HCT116 (cell line): Measurements from ENCODE around the gene SERPINF2. TPM values are rescaled to one million over a fixed set of nuclear protein-coding genes. Genes with fewer than 3 reads are reported as not detected.

ENCODE experiments used
- ATAC-seq: fragments of 200-7000 bp; cut with Tn5 transposase; 2 replicates; pipeline ENCODE4 v1.9.1; 2020; ENCODE audit warnings: mild to moderate bottlenecking, moderate library complexity
- BruUV-seq: library from RNA; stranded (reverse); fragments of 400-500 nt; replicated peaks from 2 replicates; lab custom pipeline; 2021; lab: Mats Ljungman, UMichigan
- CTCF ChIA-PET: fragments of 300-600 bp; sonication (Branson Sonifier 250); formaldehyde crosslinking; loops from one replicate; lab custom pipeline; 2021; ENCODE audit warnings: antibody characterized with exemption; lab: Charles Lee
- POLR2A ChIA-PET: fragments of 300-600, 350-600 bp; sonication (Branson Sonifier 250); formaldehyde crosslinking; loops from one replicate; lab custom pipeline; 2021; ENCODE audit warnings: antibody characterized with exemption; lab: Charles Lee
- RAD21 ChIA-PET, 2 experiments: fragments of 300-600 bp; sonication (Branson Sonifier 250); formaldehyde crosslinking; loops; one replicate each; lab custom pipeline; 2023; ENCODE audit warnings: low total read pairs in 2 of 2; ENCODE audit not compliant: uncharacterized antibody in 2 of 2, unreplicated experiment in 2 of 2, low non-redundant PET in 1 of 2; lab: Charles Lee
- DNase-seq: peaks from one replicate; pipeline ENCODE4 v3.0.0-alpha.2; 2010; ENCODE audit warnings: low read depth, low spot score
- H2AFZ ChIP-seq: fragments of 200-600 bp; shearing (Covaris generic), sonication (generic); 2 replicates; pipeline ENCODE4 v1.6.1; 2017; ENCODE audit warnings: low read depth, mixed run types, mixed read lengths, antibody characterized with exemption, low read length; ENCODE audit not compliant: poor library complexity, severe bottlenecking
- H3K27ac ChIP-seq: 2 replicates; pipeline ENCODE4 v1.5.1; 2012; ENCODE audit warnings: low read depth, low read length
- H3K27me3 ChIP-seq: fragments of 200-600 bp; sonication (generic); 2 replicates; pipeline ENCODE4 v1.6.1; 2016; ENCODE audit warnings: mixed run types, low read length, mixed read lengths; ENCODE audit not compliant: insufficient read depth
- H3K36me3 ChIP-seq, 2 experiments: fragments of 200-500 bp in 1 of 2; fragments of 200-600 bp in 1 of 2; sonication (Bioruptor generic) in 1 of 2; sonication (generic) in 1 of 2; 2 replicates each; pipeline versions ENCODE4 v1.5.1 to v1.6.1; 2014 to 2016; ENCODE audit warnings: low read length in 2 of 2, inconsistent platforms in 1 of 2, mixed read lengths in 1 of 2, mixed run types in 1 of 2; ENCODE audit not compliant: insufficient read depth in 2 of 2, control insufficient read depth in 1 of 2
- H3K4me1 ChIP-seq, 2 experiments: fragments of 200-600 bp in 1 of 2; sonication (generic) in 1 of 2; 2 replicates each; pipeline versions ENCODE4 v1.5.1 to v1.6.1; 2012 to 2017; ENCODE audit warnings: low read length in 2 of 2, inconsistent platforms in 1 of 2, mild to moderate bottlenecking in 1 of 2, mixed read lengths in 1 of 2, mixed run types in 1 of 2, moderate library complexity in 1 of 2; ENCODE audit not compliant: insufficient read depth in 2 of 2, control insufficient read depth in 1 of 2
- H3K4me2 ChIP-seq: fragments of 200-600 bp; sonication (generic); 2 replicates; pipeline ENCODE4 v1.6.1; 2017; ENCODE audit warnings: mixed run types, low read length, mixed read lengths
- H3K4me3 ChIP-seq, 2 experiments: fragments of 200-600 bp in 1 of 2; sonication (generic) in 1 of 2; replicated peaks in 1 of 2; 2 replicates each; pipeline ENCODE4 v1.5.1; 2011 to 2016; ENCODE audit warnings: low read length in 2 of 2, control low read depth in 1 of 2, low read depth in 1 of 2, mild to moderate bottlenecking in 1 of 2, mixed read lengths in 1 of 2, mixed run types in 1 of 2
- H3K79me2 ChIP-seq: fragments of 200-600 bp; sonication (generic); 2 replicates; pipeline ENCODE4 v1.6.1; 2017; ENCODE audit warnings: mild to moderate bottlenecking, mixed run types, low read length, moderate library complexity, mixed read lengths; ENCODE audit not compliant: insufficient read depth
- H3K9ac ChIP-seq: fragments of 200-600 bp; sonication (generic); 2 replicates; pipeline ENCODE4 v1.6.1; 2016; ENCODE audit warnings: low read length, mixed read lengths
- H3K9me2 ChIP-seq: fragments of 200-600 bp; sonication (generic), shearing (Covaris generic); 2 replicates; pipeline ENCODE4 v1.6.1; 2017; ENCODE audit warnings: mixed run types, mild to moderate bottlenecking, moderate library complexity; ENCODE audit not compliant: insufficient read depth
- H3K9me3 ChIP-seq, 2 experiments: fragments of 200-500 bp in 1 of 2; fragments of 200-600 bp in 1 of 2; sonication (Bioruptor generic) in 1 of 2; sonication (generic) in 1 of 2; 2 replicates each; pipeline ENCODE4 v1.6.1; 2014 to 2017; ENCODE audit warnings: low read length in 2 of 2, mixed read lengths in 2 of 2, inconsistent platforms in 1 of 2, low read depth in 1 of 2, mild to moderate bottlenecking in 1 of 2, mixed run types in 1 of 2, moderate library complexity in 1 of 2; ENCODE audit not compliant: control insufficient read depth in 1 of 2, insufficient read depth in 1 of 2
- H4K20me1 ChIP-seq: fragments of 200-600 bp; sonication (generic), shearing (Covaris generic); 2 replicates; pipeline ENCODE4 v1.6.1; 2017; ENCODE audit warnings: mixed run types, mild to moderate bottlenecking, moderate library complexity; ENCODE audit not compliant: insufficient read depth
- CEBPB ChIP-seq: IDR thresholded peaks from 2 replicates; pipeline ENCODE4 v1.6.1; 2012; ENCODE audit warnings: low read depth
- EGR1 ChIP-seq: IDR thresholded peaks from 2 replicates; pipeline ENCODE4 v1.6.1; 2012; ENCODE audit warnings: low read depth
- ELF1 ChIP-seq: IDR thresholded peaks from 2 replicates; pipeline ENCODE4 v1.6.1; 2012; ENCODE audit warnings: low read depth, borderline replicate concordance
- EZH2 ChIP-seq: fragments of 200-600 bp; sonication (generic); IDR thresholded peaks from 2 replicates; pipeline ENCODE4 v1.6.1; 2017; ENCODE audit warnings: antibody characterized with exemption, mixed run types
- FOSL1 ChIP-seq: IDR thresholded peaks from 2 replicates; pipeline ENCODE4 v1.6.1; 2012; ENCODE audit warnings: low read depth
- JUND ChIP-seq: IDR thresholded peaks from 2 replicates; pipeline ENCODE4 v1.6.1; 2012
- POLR2A ChIP-seq: IDR thresholded peaks from 2 replicates; pipeline ENCODE4 v1.7.0; 2011; ENCODE audit warnings: borderline replicate concordance; ENCODE audit not compliant: insufficient read depth, insufficient read length; ENCODE audit errors: extremely low read depth
- POLR2AphosphoS5 ChIP-seq: IDR thresholded peaks from 2 replicates; pipeline ENCODE4 v1.6.1; 2011; ENCODE audit warnings: mild to moderate bottlenecking, low read depth, low read length, moderate library complexity
- RAD21 ChIP-seq: IDR thresholded peaks from 2 replicates; pipeline ENCODE4 v1.6.1; 2012; ENCODE audit warnings: low read depth, mild to moderate bottlenecking
- SP1 ChIP-seq: IDR thresholded peaks from 2 replicates; pipeline ENCODE4 v1.6.1; 2012; ENCODE audit warnings: low read depth
- SRF ChIP-seq: IDR thresholded peaks from 2 replicates; pipeline ENCODE4 v1.6.1; 2012; ENCODE audit warnings: low read depth
- YY1 ChIP-seq: IDR thresholded peaks from 2 replicates; pipeline ENCODE4 v1.6.1; 2011; ENCODE audit warnings: low read length, low read depth, moderate library complexity, mild to moderate bottlenecking; ENCODE audit not compliant: insufficient replicate concordance; ENCODE audit errors: extremely low read depth
- intact Hi-C: fragments of 100-400 bp; cut with micrococcal nuclease; formaldehyde crosslinking; loops from 2 replicates; pipeline ENCODE4 v1.10.0; 2022
- total RNA-seq: library from RNA; stranded (reverse); gene quantifications from one replicate; pipeline ENCODE4 v1.2.1, GENCODE V29; 2021; ENCODE audit not compliant: unreplicated experiment
- TF ChIP-seq, protein P1 (sequence below): IDR thresholded peaks from 2 replicates; pipeline ENCODE4 v1.6.1; 2012

SERPINF2 gene
- total RNA-seq, 1 experiment from 2014 or later: 2.5 TPM

DNA sequence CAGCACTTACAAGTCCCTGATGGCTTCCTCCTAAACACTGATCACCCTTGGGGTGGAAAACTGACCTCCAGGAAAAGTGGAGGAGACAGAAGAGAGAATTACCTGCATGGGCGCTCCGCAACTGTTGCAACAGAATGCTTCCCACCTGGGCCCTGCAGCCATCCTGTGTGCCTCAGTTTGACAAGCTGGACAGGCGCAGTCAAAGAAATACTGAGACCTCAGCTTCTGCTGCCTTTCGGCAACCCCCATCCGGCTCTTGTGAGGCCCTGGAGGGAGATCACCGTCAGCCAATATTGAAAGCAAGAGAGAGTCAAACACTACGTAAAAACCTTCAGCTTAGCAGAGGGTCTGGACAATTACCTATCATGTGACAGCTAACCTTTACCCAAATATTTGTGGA, 44.0 kb downstream of the SERPINF2 start:
- ChIA-PET CTCF (no interaction called here), POLR2A (interaction anchor here (1.6 kb wide), 1 partner anchor 70 kb away, joined by 6 read pairs; no protein-coding TSS in a partner anchor), RAD21 (no interaction called here)
- Histone ChIP-seq H3K27ac (no peak overlapping the region), H3K9me3 (no peaks in the 10 kb centered on the region), H3K79me2 (peaks cover 22% of the 10 kb centered on the region), H3K9ac (peak overlapping the region; percentile 29; the same call in 1 of the 2 replicates), H3K27me3 (no peaks in the 10 kb centered on the region), H3K4me2 (no peak overlapping the region), H4K20me1 (no peaks in the 10 kb centered on the region), H3K36me3 (peaks cover 4 to 32% of the 10 kb centered on the region in 2 experiments; a peak in 3 of 4 replicates), H3K9me2 (no peaks in the 10 kb centered on the region), H3K4me1 (peaks cover 10 to 26% of the 10 kb centered on the region in 2 experiments), H3K4me3 (no peak overlapping the region), H2AFZ (no peak overlapping the region)
- DNase-seq (no peak), ATAC-seq (no peak)
- intact Hi-C loops: no loop called here
- TF ChIP-seq EZH2: no peak
- BruUV-seq: no TSS peak

GRCh38 chr17:1787301-1787902, 44.7 kb downstream of the SERPINF2 start:
- TF ChIP-seq SP1 (peak; percentile 52; the same call in 1 of the 2 replicates), FOSL1 (peak; percentile 82), ELF1 (no peak), EZH2 (no peak), SRF (no peak), CEBPB (no peak), POLR2AphosphoS5 (no peak), JUND (peak; percentile 86), RAD21 (0 out of 2 replicates have a peak, but pooled peaks have one; percentile 18), EGR1 (no peak), YY1 (peak; percentile 24), POLR2A (no peak)
- TF ChIP-seq, protein P1, sequence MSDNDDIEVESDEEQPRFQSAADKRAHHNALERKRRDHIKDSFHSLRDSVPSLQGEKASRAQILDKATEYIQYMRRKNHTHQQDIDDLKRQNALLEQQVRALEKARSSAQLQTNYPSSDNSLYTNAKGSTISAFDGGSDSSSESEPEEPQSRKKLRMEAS: peak; percentile 31; the same call in 1 of the 2 replicates
- BruUV-seq: no TSS peak
- no peaks in the 10 kb centered on the region for H3K27me3 ChIP-seq
- peak overlapping the region; percentile 48 for H3K4me2 ChIP-seq
- ChIA-PET CTCF (interaction anchor here (0.7 to 1.4 kb wide), 3 partner anchors 71 to 213 kb away, joined by 3 to 4 read pairs (median 3); no protein-coding TSS in a partner anchor), POLR2A (interaction anchor here (1.6 kb wide), 1 partner anchor 71 kb away, joined by 6 read pairs; no protein-coding TSS in a partner anchor), RAD21 (no interaction called here)
- peaks cover 1 to 25% of the 10 kb centered on the region in 2 experiments; a peak in 3 of 4 replicates for H3K36me3 ChIP-seq
- no peaks in the 10 kb centered on the region for H3K9me3 ChIP-seq
- no peak overlapping the region; a peak in 1 of 4 replicates for H3K4me3 ChIP-seq
- H4K20me1 ChIP-seq: no peaks in the 10 kb centered on the region
- peaks cover 24% of the 10 kb centered on the region for H3K79me2 ChIP-seq
- H3K27ac ChIP-seq: peak overlapping the region; percentile 55
- H2AFZ ChIP-seq: no peak overlapping the region
- peak; percentile 96 for ATAC-seq
- H3K9ac ChIP-seq: peak overlapping the region; percentile 29
- H3K9me2 ChIP-seq: no peaks in the 10 kb centered on the region
- intact Hi-C loops: no loop called here
- H3K4me1 ChIP-seq: peaks cover 10 to 26% of the 10 kb centered on the region in 2 experiments
- peak; percentile 69 for DNase-seq
